IMR-90 (cell line): ENCODE measurements around the gene LAMA5.

Experiments
- CHD1 ChIP-seq: IDR thresholded peaks from 2 replicates; pipeline ENCODE4 v1.6.1; 2012; ENCODE audit warnings: low read depth, low read length, improper control_type of control experiment
- MAFK ChIP-seq: IDR thresholded peaks from 2 replicates; pipeline ENCODE4 v1.6.1; 2012; ENCODE audit warnings: low read depth, low read length, improper control_type of control experiment
- MAZ ChIP-seq: IDR thresholded peaks from 2 replicates; pipeline ENCODE4 v1.6.1; 2012; ENCODE audit warnings: low read depth, mild to moderate bottlenecking, low read length, improper control_type of control experiment, moderate library complexity, borderline replicate concordance
- NFE2L2 ChIP-seq: fragments of 150-350 bp; IDR thresholded peaks from 2 replicates; pipeline ENCODE4 v1.6.1; 2016; ENCODE audit warnings: low read depth, mild to moderate bottlenecking, low read length
- POLR2A ChIP-seq: IDR thresholded peaks from 2 replicates; pipeline ENCODE4 v1.6.1; 2012; ENCODE audit warnings: mild to moderate bottlenecking, low read depth, low read length
- RAD21 ChIP-seq: IDR thresholded peaks from 2 replicates; pipeline ENCODE4 v1.6.1; 2012; ENCODE audit warnings: low read length, improper control_type of control experiment
- SMC3 ChIP-seq: fragments of 150-350 bp; IDR thresholded peaks from 2 replicates; pipeline ENCODE4 v1.6.1; 2016; ENCODE audit warnings: low read depth, mild to moderate bottlenecking, antibody characterized with exemption, low read length, moderate library complexity
- TF ChIP-seq, protein P1 (sequence below): conservative IDR thresholded peaks from 2 replicates; pipeline ENCODE4 v1.5.1; 2012; ENCODE audit warnings: mild to moderate bottlenecking, low read depth, low read length, improper control_type of control experiment

DNA sequence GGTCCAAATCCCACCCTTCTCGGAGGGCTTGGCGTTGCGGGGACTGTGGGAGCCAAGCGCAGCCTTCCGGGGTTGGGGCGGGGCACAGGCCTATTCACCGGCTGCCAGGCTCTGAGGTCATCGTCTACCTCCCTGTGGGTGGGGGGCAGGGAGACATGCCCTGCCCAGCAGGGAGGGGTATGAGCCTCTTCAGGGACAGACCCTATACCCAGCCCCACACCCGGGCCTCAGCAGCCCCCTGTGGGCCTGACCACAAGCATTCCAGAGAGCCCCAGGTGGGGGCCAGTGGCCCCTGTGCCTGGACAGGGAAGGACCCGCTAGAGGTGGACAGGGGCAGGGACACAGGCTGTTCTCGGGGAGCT, 11.6 kb downstream of the LAMA5 start:
- TF ChIP-seq, protein P1, sequence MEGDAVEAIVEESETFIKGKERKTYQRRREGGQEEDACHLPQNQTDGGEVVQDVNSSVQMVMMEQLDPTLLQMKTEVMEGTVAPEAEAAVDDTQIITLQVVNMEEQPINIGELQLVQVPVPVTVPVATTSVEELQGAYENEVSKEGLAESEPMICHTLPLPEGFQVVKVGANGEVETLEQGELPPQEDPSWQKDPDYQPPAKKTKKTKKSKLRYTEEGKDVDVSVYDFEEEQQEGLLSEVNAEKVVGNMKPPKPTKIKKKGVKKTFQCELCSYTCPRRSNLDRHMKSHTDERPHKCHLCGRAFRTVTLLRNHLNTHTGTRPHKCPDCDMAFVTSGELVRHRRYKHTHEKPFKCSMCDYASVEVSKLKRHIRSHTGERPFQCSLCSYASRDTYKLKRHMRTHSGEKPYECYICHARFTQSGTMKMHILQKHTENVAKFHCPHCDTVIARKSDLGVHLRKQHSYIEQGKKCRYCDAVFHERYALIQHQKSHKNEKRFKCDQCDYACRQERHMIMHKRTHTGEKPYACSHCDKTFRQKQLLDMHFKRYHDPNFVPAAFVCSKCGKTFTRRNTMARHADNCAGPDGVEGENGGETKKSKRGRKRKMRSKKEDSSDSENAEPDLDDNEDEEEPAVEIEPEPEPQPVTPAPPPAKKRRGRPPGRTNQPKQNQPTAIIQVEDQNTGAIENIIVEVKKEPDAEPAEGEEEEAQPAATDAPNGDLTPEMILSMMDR: no peak
- TF ChIP-seq POLR2A (no peak), CHD1 (no peak), NFE2L2 (no peak), MAFK (no peak), SMC3 (no peak), RAD21 (no peak), MAZ (no peak)
